IMR-90 (cell line): ENCODE results near the gene DMD. TPM values are rescaled to one million over a fixed set of nuclear protein-coding genes. Genes with fewer than 3 reads are reported as not detected.

Experiments used
- ATAC-seq: fragments of 200-7000 bp; cut with Tn5 transposase; 2 replicates; pipeline ENCODE4 v1.9.1; 2020; ENCODE audit warnings: low read depth, mild to moderate bottlenecking, moderate library complexity
- BruUV-seq: library from RNA; stranded (reverse); fragments of 400-500 nt; replicated peaks from 2 replicates; lab custom pipeline; 2021; lab: Mats Ljungman, UMichigan
- CTCF ChIA-PET: fragments of 300-600 bp; formaldehyde crosslinking; extraction: SDS; loops from one replicate; lab custom pipeline; 2021; ENCODE audit warnings: antibody characterized with exemption; lab: Yijun Ruan, JAX
- POLR2A ChIA-PET: fragments of 300-600 bp; sonication (Branson Sonifier 250); formaldehyde crosslinking; loops from one replicate; lab custom pipeline; 2022; ENCODE audit warnings: antibody characterized with exemption; ENCODE audit not compliant: unreplicated experiment; lab: Charles Lee
- DNase-seq: peaks from one replicate; pipeline ENCODE4 v3.0.0; 2013
- H2AFZ ChIP-seq: replicated peaks from 2 replicates; pipeline ENCODE3; 2013; ENCODE audit warnings: low read length, mild to moderate bottlenecking; ENCODE audit not compliant: poor library complexity
- H2AK5ac ChIP-seq: 2 replicates; pipeline ENCODE4 v1.6.1; 2013; ENCODE audit warnings: low read depth, low read length, inconsistent platforms
- H2AK9ac ChIP-seq: replicated peaks from 2 replicates; pipeline ENCODE3; 2013; ENCODE audit warnings: mild to moderate bottlenecking, low read depth, low read length, moderate library complexity; ENCODE audit not compliant: poor library complexity
- H2BK120ac ChIP-seq: 2 replicates; pipeline ENCODE4 v1.6.1; 2013; ENCODE audit warnings: low read depth, low read length, inconsistent platforms
- H2BK15ac ChIP-seq: 3 replicates; pipeline ENCODE4 v1.6.1; 2013; ENCODE audit warnings: low read depth, low read length, inconsistent platforms
- H2BK20ac ChIP-seq: 2 replicates; pipeline ENCODE4 v1.6.1; 2013; ENCODE audit warnings: low read depth, mild to moderate bottlenecking, inconsistent platforms, low read length, moderate library complexity
- H2BK5ac ChIP-seq: 2 replicates; pipeline ENCODE4 v1.6.1; 2013; ENCODE audit warnings: mild to moderate bottlenecking, low read depth, low read length, inconsistent platforms; ENCODE audit not compliant: poor library complexity, severe bottlenecking
- H3K14ac ChIP-seq: replicated peaks from 2 replicates; pipeline ENCODE4 v1.6.1; 2013; ENCODE audit warnings: low read depth, low read length, inconsistent platforms
- H3K18ac ChIP-seq: 2 replicates; pipeline ENCODE4 v1.6.1; 2013; ENCODE audit warnings: low read depth, low read length, control low read depth
- H3K23ac ChIP-seq: 2 replicates; pipeline ENCODE4 v1.6.1; 2013; ENCODE audit warnings: low read depth, low read length, inconsistent platforms
- H3K27ac ChIP-seq: 2 replicates; pipeline ENCODE4 v1.5.1; 2013; ENCODE audit warnings: mild to moderate bottlenecking, control low read depth, low read length; ENCODE audit not compliant: insufficient read depth
- H3K27me3 ChIP-seq: 2 replicates; pipeline ENCODE4 v1.6.1; 2013; ENCODE audit warnings: low read length; ENCODE audit not compliant: control insufficient read depth, insufficient read depth
- H3K36me3 ChIP-seq: 2 replicates; pipeline ENCODE4 v1.6.1; 2013; ENCODE audit warnings: low read length, mixed read lengths; ENCODE audit not compliant: control insufficient read depth, insufficient read depth
- H3K4ac ChIP-seq: 2 replicates; pipeline ENCODE4 v1.6.1; 2013; ENCODE audit warnings: low read depth, low read length, inconsistent platforms
- H3K4me1 ChIP-seq: 2 replicates; pipeline ENCODE4 v1.6.1; 2013; ENCODE audit warnings: low read length, mixed read lengths; ENCODE audit not compliant: control insufficient read depth, insufficient read depth
- H3K4me2 ChIP-seq: 2 replicates; pipeline ENCODE4 v1.6.1; 2013; ENCODE audit warnings: low read depth, mild to moderate bottlenecking, control low read depth, low read length, moderate library complexity
- H3K4me3 ChIP-seq: 2 replicates; pipeline ENCODE4 v1.5.1; 2013; ENCODE audit warnings: low read depth, mild to moderate bottlenecking, control low read depth, low read length, moderate library complexity; ENCODE audit not compliant: insufficient read depth
- H3K56ac ChIP-seq: 2 replicates; pipeline ENCODE4 v1.6.1; 2013; ENCODE audit warnings: low read length, inconsistent platforms; ENCODE audit not compliant: insufficient read depth; ENCODE audit errors: extremely low read depth
- H3K79me1 ChIP-seq, 2 experiments: 2 replicates each; pipeline ENCODE4 v1.6.1; 2013; ENCODE audit warnings: low read length in 2 of 2, inconsistent platforms in 1 of 2, low read depth in 1 of 2
- H3K9ac ChIP-seq: 2 replicates; pipeline ENCODE4 v1.6.1; 2013; ENCODE audit warnings: low read depth, low read length, control low read depth
- H3K9me1 ChIP-seq: 2 replicates; pipeline ENCODE4 v1.6.1; 2013; ENCODE audit warnings: low read length, inconsistent platforms; ENCODE audit not compliant: insufficient read depth
- H3K9me3 ChIP-seq: 2 replicates; pipeline ENCODE4 v1.6.1; 2013; ENCODE audit warnings: low read length; ENCODE audit not compliant: control insufficient read depth, insufficient read depth
- H4K20me1 ChIP-seq: 2 replicates; pipeline ENCODE4 v1.6.1; 2013; ENCODE audit warnings: low read length, inconsistent platforms; ENCODE audit not compliant: insufficient read depth
- H4K5ac ChIP-seq: 2 replicates; pipeline ENCODE4 v1.6.1; 2013; ENCODE audit warnings: mild to moderate bottlenecking, low read depth, low read length, control low read depth
- H4K8ac ChIP-seq, 2 experiments: 2 replicates each; pipeline ENCODE4 v1.6.1; 2013; ENCODE audit warnings: low read depth in 2 of 2, low read length in 2 of 2, control low read depth in 1 of 2, inconsistent platforms in 1 of 2
- H4K91ac ChIP-seq: 2 replicates; pipeline ENCODE4 v1.6.1; 2013; ENCODE audit warnings: low read depth, low read length, inconsistent platforms; ENCODE audit not compliant: insufficient read depth
- BHLHE40 ChIP-seq: fragments of 150-350 bp; IDR thresholded peaks from 2 replicates; pipeline ENCODE4 v1.6.1; 2016; ENCODE audit warnings: mild to moderate bottlenecking, low read depth, low read length
- CEBPB ChIP-seq: IDR thresholded peaks from 2 replicates; pipeline ENCODE4 v1.6.1; 2012; ENCODE audit warnings: low read depth, low read length, improper control_type of control experiment
- CHD1 ChIP-seq: IDR thresholded peaks from 2 replicates; pipeline ENCODE4 v1.6.1; 2012; ENCODE audit warnings: low read depth, low read length, improper control_type of control experiment
- FOS ChIP-seq: fragments of 150-350 bp; IDR thresholded peaks from 2 replicates; pipeline ENCODE4 v1.6.1; 2016; ENCODE audit warnings: low read depth, low read length
- MAFK ChIP-seq: IDR thresholded peaks from 2 replicates; pipeline ENCODE4 v1.6.1; 2012; ENCODE audit warnings: low read depth, low read length, improper control_type of control experiment
- MAZ ChIP-seq: IDR thresholded peaks from 2 replicates; pipeline ENCODE4 v1.6.1; 2012; ENCODE audit warnings: low read depth, mild to moderate bottlenecking, low read length, improper control_type of control experiment, moderate library complexity, borderline replicate concordance
- MXI1 ChIP-seq: IDR thresholded peaks from 2 replicates; pipeline ENCODE4 v1.6.1; 2012; ENCODE audit warnings: low read depth, mild to moderate bottlenecking, low read length, moderate library complexity, borderline replicate concordance
- NFE2L2 ChIP-seq: fragments of 150-350 bp; IDR thresholded peaks from 2 replicates; pipeline ENCODE4 v1.6.1; 2016; ENCODE audit warnings: low read depth, mild to moderate bottlenecking, low read length
- RCOR1 ChIP-seq: IDR thresholded peaks from 2 replicates; pipeline ENCODE4 v1.6.1; 2012; ENCODE audit warnings: mild to moderate bottlenecking, low read length, improper control_type of control experiment; ENCODE audit not compliant: insufficient replicate concordance
- SMC3 ChIP-seq: fragments of 150-350 bp; IDR thresholded peaks from 2 replicates; pipeline ENCODE4 v1.6.1; 2016; ENCODE audit warnings: low read depth, mild to moderate bottlenecking, antibody characterized with exemption, low read length, moderate library complexity
- WGBS, 2 experiments: methylation state at CpG; one replicate each; pipeline versions ENCODE4 v1.1.5 to v1.1.7; 2013; ENCODE audit warnings: missing lambda C conversion rate in 2 of 2; ENCODE audit not compliant: insufficient read length in 1 of 2; ENCODE audit errors: extremely low coverage in 2 of 2; 5-methylcytosine and 5-hydroxymethylcytosine counted together
- dilution Hi-C: fragments of 300-500 bp; cut with HindIII; formaldehyde crosslinking; loops from one replicate; pipeline ENCODE4 v1.14.3; 2018; ENCODE audit warnings: low sequenced_read_pairs; ENCODE audit not compliant: unreplicated experiment
- in situ Hi-C: fragments of 300-500 bp; cut with MboI; formaldehyde crosslinking; loops from 3 replicates; pipeline ENCODE4 v1.14.3; 2019; ENCODE audit warnings: low sequenced_read_pairs, inconsistent platforms, mixed read lengths
- intact Hi-C: fragments of 100-400 bp; cut with micrococcal nuclease; formaldehyde crosslinking; loops from 2 replicates; pipeline ENCODE4 v1.10.0; 2022
- polyA plus RNA-seq, 3 experiments: library from polyadenylated mRNA; depleted of rRNA; stranded (reverse); fragments of >200 nt; gene quantifications; 2 replicates each; pipeline ENCODE4 v1.2.3, GENCODE V29; 2012; ENCODE audit warnings: low replicate concordance in 1 of 3
- total RNA-seq: library from RNA; depleted of rRNA; stranded (reverse); fragments of >200 nt; gene quantifications from 2 replicates; pipeline ENCODE4 v1.2.3, GENCODE V29; 2012
- TF ChIP-seq, protein P1 (sequence below): fragments of 150-350 bp; IDR thresholded peaks from 2 replicates; pipeline ENCODE4 v1.6.1; 2016; ENCODE audit warnings: low read depth, mild to moderate bottlenecking, low read length, moderate library complexity, borderline replicate concordance
- TF ChIP-seq, protein P2 (sequence below): fragments of 150-350 bp; IDR thresholded peaks from 2 replicates; pipeline ENCODE4 v1.6.1; 2017; ENCODE audit warnings: mild to moderate bottlenecking, antibody characterized with exemption, low read length, low read depth
- TF ChIP-seq, protein P3 (sequence below): conservative IDR thresholded peaks from 2 replicates; pipeline ENCODE4 v1.5.1; 2012; ENCODE audit warnings: mild to moderate bottlenecking, low read depth, low read length, improper control_type of control experiment

The DMD gene
- total and polyA plus RNA-seq, 2 of the 4 experiments (the other 2 are of a cell fraction): 6.6 to 11.8 TPM

DNA sequence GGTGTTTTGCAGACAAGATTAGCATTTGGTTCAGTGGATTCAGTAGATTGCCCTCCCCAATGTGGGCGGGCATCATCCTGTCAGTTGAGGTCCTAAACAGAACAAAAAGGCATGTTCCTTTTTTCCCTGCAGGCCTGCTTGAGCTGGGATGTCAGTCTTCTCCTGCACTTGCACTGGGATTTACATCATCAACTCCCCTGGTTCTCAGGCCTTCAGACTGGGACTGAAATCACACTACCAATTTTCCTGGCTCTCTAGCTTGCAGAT, 1860.6 kb downstream of the DMD start:
- dilution Hi-C loops (no loop called here), intact Hi-C loops (no loop called here), in situ Hi-C loops (no loop called here)
- WGBS, 2 experiments: no CpG with 5 or more reads among the region's 1 CpG
- DNase-seq (no peak), ATAC-seq (no peak)
- Histone ChIP-seq H4K20me1 (no peaks in the 10 kb centered on the region), H3K4me1 (no peaks in the 10 kb centered on the region), H2AK9ac (no peak overlapping the region), H3K23ac (no peak overlapping the region), H2BK120ac (no peak overlapping the region), H2AK5ac (no peak overlapping the region), H3K4ac (no peak overlapping the region), H3K4me2 (no peak overlapping the region), H4K8ac (no peak overlapping the region), H3K18ac (no peak overlapping the region), H3K27ac (no peak overlapping the region), H2BK20ac (no peak overlapping the region), H3K4me3 (no peak overlapping the region), H3K14ac (no peak overlapping the region), H3K9me3 (no peaks in the 10 kb centered on the region), H3K36me3 (no peaks in the 10 kb centered on the region), H3K56ac (no peak overlapping the region), H4K91ac (no peak overlapping the region), H2BK15ac (no peak overlapping the region), H2AFZ (peak overlapping the region; percentile 40), H3K9ac (no peak overlapping the region), H3K27me3 (no peaks in the 10 kb centered on the region), H4K5ac (no peak overlapping the region), H3K9me1 (no peaks in the 10 kb centered on the region), H2BK5ac (no peak overlapping the region), H3K79me1 (no peaks in the 10 kb centered on the region)
- POLR2A ChIA-PET: no interaction called here
- no TSS peak for BruUV-seq
- TF ChIP-seq, protein P1, sequence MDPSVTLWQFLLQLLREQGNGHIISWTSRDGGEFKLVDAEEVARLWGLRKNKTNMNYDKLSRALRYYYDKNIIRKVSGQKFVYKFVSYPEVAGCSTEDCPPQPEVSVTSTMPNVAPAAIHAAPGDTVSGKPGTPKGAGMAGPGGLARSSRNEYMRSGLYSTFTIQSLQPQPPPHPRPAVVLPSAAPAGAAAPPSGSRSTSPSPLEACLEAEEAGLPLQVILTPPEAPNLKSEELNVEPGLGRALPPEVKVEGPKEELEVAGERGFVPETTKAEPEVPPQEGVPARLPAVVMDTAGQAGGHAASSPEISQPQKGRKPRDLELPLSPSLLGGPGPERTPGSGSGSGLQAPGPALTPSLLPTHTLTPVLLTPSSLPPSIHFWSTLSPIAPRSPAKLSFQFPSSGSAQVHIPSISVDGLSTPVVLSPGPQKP: no peak
- no peak for TF ChIP-seq RCOR1
- no peak for TF ChIP-seq BHLHE40
- TF ChIP-seq MXI1: no peak
- no peak for TF ChIP-seq MAZ
- no peak for TF ChIP-seq CHD1
- no peak for TF ChIP-seq MAFK
- TF ChIP-seq, protein P2, sequence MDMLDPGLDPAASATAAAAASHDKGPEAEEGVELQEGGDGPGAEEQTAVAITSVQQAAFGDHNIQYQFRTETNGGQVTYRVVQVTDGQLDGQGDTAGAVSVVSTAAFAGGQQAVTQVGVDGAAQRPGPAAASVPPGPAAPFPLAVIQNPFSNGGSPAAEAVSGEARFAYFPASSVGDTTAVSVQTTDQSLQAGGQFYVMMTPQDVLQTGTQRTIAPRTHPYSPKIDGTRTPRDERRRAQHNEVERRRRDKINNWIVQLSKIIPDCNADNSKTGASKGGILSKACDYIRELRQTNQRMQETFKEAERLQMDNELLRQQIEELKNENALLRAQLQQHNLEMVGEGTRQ: no peak
- no peak for TF ChIP-seq SMC3
- no peak for TF ChIP-seq FOS
- no peak for TF ChIP-seq CEBPB
- TF ChIP-seq, protein P3, sequence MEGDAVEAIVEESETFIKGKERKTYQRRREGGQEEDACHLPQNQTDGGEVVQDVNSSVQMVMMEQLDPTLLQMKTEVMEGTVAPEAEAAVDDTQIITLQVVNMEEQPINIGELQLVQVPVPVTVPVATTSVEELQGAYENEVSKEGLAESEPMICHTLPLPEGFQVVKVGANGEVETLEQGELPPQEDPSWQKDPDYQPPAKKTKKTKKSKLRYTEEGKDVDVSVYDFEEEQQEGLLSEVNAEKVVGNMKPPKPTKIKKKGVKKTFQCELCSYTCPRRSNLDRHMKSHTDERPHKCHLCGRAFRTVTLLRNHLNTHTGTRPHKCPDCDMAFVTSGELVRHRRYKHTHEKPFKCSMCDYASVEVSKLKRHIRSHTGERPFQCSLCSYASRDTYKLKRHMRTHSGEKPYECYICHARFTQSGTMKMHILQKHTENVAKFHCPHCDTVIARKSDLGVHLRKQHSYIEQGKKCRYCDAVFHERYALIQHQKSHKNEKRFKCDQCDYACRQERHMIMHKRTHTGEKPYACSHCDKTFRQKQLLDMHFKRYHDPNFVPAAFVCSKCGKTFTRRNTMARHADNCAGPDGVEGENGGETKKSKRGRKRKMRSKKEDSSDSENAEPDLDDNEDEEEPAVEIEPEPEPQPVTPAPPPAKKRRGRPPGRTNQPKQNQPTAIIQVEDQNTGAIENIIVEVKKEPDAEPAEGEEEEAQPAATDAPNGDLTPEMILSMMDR: no peak
- TF ChIP-seq NFE2L2: no peak
- CTCF ChIA-PET: no interaction called here
